GM10266 (cell line): ENCODE data around the gene KRTAP12-4.
"Not testable (repeated sequence)": the region's sequence is repeated elsewhere in the genome, so short reads cannot be mapped to it uniquely, and the experiment has no call there.

Experiments used
- DNase-seq: peaks from one replicate; pipeline ENCODE4 v3.0.0; 2012; ENCODE audit errors: extremely low spot score
- CTCF ChIP-seq: IDR thresholded peaks from 2 replicates; pipeline ENCODE4 v1.5.1; 2012; ENCODE audit warnings: mild to moderate bottlenecking, low read depth; ENCODE audit not compliant: control insufficient read depth, insufficient read depth; ENCODE audit errors: missing control alignments

KRTAP12-4 gene

GRCh38 chr21:44649521-44650100 is 4.8 kb downstream of the KRTAP12-4 start:
- no peak for DNase-seq
- no peak for TF ChIP-seq CTCF

GRCh38 chr21:44648557-44649311 is 5.7 kb downstream of the KRTAP12-4 start:
- TF ChIP-seq CTCF: no peak
- DNase-seq: no peak

- DNase-seq: no peak
- no peak for TF ChIP-seq CTCF
Measured at GRCh38 chr21:44647222-44647552, 7.3 kb downstream of the KRTAP12-4 start.

- DNase-seq: not testable (repeated sequence)
Measured at GRCh38 chr21:44646366-44647221, 7.9 kb downstream of the KRTAP12-4 start, which contains the start of gene KRTAP10-11. KRTAP10-11 (plus strand) TSS chr21:44646414; CDS start chr21:44646459, 45 bp downstream.

GRCh38 chr21:44644878-44645277 is 9.6 kb downstream of the KRTAP12-4 start:
- TF ChIP-seq CTCF: no peak
- DNase-seq: no peak

GRCh38 chr21:44643741-44644310 is 10.6 kb downstream of the KRTAP12-4 start:
- TF ChIP-seq CTCF: no peak

GRCh38 chr21:44640761-44641160 is 13.7 kb downstream of the KRTAP12-4 start:
- no peak for TF ChIP-seq CTCF
- no peak for DNase-seq

More at GRCh38 chr21:44643741-44644310, 10.6 kb downstream of the KRTAP12-4 start:
- no peak for DNase-seq
